ENCODE measurements around the gene ASXL3.

ASXL3 gene

DNA sequence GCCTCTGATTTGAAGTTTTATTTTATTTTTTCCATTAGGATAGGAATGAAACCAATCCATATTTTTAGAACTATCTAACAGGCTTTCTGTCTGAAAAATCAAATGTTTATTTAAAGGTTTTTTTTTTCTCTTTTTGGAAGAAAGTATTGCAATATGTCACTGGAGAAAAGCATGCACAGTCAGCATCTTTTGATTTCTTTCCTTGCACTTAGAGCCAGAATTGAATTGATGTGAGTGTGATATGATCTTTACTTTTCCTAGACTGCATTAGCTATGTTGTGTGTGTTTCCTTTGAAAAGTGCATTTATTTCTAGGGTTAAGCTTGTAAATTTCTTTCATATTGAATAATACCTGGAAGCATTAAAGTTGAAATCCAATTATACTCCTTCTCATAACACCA lies 87.6 kb downstream of the ASXL3 start:
- TF ChIP-seq, protein P1, sequence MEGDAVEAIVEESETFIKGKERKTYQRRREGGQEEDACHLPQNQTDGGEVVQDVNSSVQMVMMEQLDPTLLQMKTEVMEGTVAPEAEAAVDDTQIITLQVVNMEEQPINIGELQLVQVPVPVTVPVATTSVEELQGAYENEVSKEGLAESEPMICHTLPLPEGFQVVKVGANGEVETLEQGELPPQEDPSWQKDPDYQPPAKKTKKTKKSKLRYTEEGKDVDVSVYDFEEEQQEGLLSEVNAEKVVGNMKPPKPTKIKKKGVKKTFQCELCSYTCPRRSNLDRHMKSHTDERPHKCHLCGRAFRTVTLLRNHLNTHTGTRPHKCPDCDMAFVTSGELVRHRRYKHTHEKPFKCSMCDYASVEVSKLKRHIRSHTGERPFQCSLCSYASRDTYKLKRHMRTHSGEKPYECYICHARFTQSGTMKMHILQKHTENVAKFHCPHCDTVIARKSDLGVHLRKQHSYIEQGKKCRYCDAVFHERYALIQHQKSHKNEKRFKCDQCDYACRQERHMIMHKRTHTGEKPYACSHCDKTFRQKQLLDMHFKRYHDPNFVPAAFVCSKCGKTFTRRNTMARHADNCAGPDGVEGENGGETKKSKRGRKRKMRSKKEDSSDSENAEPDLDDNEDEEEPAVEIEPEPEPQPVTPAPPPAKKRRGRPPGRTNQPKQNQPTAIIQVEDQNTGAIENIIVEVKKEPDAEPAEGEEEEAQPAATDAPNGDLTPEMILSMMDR (IDR thresholded peaks at IDR 0.05; ENCODE audit: insufficient read depth, low read depth, low read length, missing control alignments): no peak
- H3K4me3 ChIP-seq (ENCODE audit: low read length): no peak overlapping the region
- no peak for DNase-seq (ENCODE audit: low read depth)

DNA sequence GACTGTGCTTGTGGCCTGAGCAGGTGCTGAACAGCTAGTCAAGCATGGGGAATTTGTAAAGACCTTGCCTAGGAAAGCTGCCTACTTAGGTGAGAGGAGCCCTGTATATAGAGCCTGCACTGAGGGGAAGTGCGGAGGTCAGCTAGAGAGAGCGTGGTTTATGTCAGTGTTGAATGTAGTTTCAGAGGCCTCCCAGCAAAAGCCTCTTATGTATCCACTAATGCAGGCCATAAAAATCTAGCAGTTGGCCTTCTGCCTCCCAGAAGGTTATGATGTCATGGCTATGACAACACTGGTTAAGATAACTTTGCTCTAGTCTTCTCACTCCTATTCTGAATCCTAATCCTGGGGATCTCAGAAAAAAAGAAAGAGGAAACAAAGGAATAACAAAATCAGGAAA lies 88.9 kb downstream of the ASXL3 start:
- no peak overlapping the region for H3K4me3 ChIP-seq (ENCODE audit: low read length)
- TF ChIP-seq, protein P1 (IDR thresholded peaks at IDR 0.05; ENCODE audit: insufficient read depth, low read depth, low read length, missing control alignments): no peak
- DNase-seq (ENCODE audit: low read depth): no peak

DNA sequence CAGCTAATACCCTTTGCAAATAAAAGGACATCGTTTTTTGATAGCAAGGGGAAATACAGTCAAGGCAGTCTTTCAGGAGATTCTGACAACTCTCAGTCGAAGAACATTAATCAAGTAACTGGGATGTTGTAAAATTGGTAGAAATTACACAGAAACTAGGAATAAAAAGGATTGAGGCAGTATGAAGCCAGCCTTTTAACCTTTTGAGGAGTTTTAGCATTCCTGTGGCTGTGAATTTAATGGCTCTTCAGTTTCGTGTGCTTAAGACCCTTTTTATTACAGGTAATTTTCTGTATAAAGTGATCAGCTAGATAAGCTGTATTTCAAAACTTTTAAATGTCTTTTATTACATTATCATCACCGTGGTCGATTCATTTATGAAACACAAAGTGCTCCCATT lies 91.6 kb downstream of the ASXL3 start:
- TF ChIP-seq, protein P1 (IDR thresholded peaks at IDR 0.05; ENCODE audit: insufficient read depth, low read depth, low read length, missing control alignments): no peak
- no peak for DNase-seq (ENCODE audit: low read depth)
- H3K4me3 ChIP-seq (ENCODE audit: low read length): no peak overlapping the region

DNA sequence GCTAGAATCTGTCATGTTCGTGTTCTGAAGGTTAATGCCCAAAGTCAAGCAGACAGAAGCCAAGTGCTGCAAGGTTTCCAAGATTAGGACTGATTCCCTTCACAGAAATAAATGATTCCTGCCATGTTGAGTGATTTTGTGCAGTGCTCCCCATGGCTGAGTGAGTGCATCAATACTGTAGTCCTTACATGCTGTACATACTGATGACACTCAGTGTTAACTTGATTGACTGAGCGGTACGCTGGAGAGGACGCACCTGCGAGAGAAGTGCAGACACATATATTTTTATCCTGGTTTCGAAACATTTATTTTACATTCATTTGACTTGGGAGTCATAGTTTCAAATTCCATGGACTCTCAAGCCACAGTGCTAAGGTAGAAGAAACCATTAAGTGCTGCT lies 92.0 kb downstream of the ASXL3 start:
- DNase-seq (ENCODE audit: low read depth): no peak
- H3K4me3 ChIP-seq (ENCODE audit: low read length): no peak overlapping the region
- TF ChIP-seq, protein P1 (IDR thresholded peaks at IDR 0.05; ENCODE audit: insufficient read depth, low read depth, low read length, missing control alignments): no peak

DNA sequence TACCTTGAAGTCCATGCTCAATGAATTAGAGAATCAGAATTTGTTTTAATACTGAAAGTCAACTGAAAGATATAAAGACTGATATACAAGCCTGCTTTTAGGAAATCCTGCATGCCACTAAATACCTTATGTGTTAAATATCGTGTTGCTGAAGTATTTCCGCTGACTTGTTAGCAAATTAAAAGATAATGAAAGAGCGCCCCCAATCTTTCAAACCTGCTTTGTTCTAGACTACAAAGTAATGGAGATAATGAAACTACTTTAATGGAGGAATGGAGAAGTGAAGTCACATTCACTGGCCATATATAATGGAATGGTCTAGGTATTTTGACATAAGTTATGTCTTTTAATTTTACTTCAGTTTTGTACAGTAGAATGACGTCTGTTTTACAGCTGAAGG lies 95.7 kb downstream of the ASXL3 start:
- peak; percentile 21 for DNase-seq (ENCODE audit: low read depth)
- TF ChIP-seq, protein P1 (IDR thresholded peaks at IDR 0.05; ENCODE audit: insufficient read depth, low read depth, low read length, missing control alignments): no peak
- no peak overlapping the region for H3K4me3 ChIP-seq (ENCODE audit: low read length)

DNA sequence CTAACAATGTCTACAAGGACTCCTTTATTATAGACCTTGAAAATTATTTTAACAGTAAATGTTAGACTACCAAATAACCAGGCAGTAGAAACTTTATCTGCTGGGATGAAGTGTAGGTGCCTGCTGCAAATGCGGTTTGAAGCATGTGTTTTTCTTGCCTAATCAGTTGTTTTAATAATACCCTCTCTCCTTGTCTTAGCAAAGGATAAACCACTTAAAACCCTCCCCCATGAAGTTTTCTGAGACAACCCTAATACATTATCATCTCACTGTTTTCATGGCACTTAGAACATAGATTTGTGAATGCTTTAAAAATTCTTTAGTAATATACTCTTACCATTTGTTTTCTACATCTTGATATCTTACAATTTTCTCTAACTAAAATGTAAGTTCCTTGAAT lies 98.6 kb downstream of the ASXL3 start:
- no peak overlapping the region for H3K4me3 ChIP-seq (ENCODE audit: low read length)
- DNase-seq (ENCODE audit: low read depth): no peak
- TF ChIP-seq, protein P1 (IDR thresholded peaks at IDR 0.05; ENCODE audit: insufficient read depth, low read depth, low read length, missing control alignments): no peak

DNA sequence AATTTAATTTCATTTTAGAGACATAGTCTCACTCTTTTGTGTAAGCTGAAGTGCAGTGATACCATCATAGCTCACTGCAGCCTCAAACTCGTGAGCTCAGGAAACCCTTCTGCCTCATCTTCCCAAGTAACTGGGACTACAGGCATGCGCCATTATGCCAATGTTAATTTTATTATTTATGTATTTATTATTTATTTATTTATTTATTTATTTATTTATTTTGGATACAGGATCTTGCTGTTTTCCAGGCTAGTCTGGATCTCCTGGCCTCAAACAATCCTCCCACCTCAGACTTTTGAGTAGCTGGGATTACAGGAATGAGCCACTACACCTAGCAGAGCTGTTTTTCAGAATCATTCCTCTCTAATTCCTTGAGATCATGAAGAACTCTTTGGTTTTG lies 99.9 kb downstream of the ASXL3 start:
- H3K4me3 ChIP-seq (ENCODE audit: low read length): no peak overlapping the region
- TF ChIP-seq, protein P1 (IDR thresholded peaks at IDR 0.05; ENCODE audit: insufficient read depth, low read depth, low read length, missing control alignments): no peak
- no peak for DNase-seq (ENCODE audit: low read depth)

Data from epithelial cell of esophagus (primary cell).